WTC11 (cell line): ENCODE measurements around the gene ID2. TPM values are rescaled to one million over a fixed set of nuclear protein-coding genes. Genes with fewer than 3 reads are reported as not detected.

Experiments used
- ATAC-seq: fragments of 200-7000 bp; cut with Tn5 transposase; 2 replicates; pipeline ENCODE4 v1.10.0; 2021; ENCODE audit warnings: mild to moderate bottlenecking, moderate library complexity
- CTCF ChIA-PET: fragments of 300-600 bp; sonication (Branson Sonifier 250); formaldehyde crosslinking; loops from one replicate; lab custom pipeline; 2021; ENCODE audit warnings: antibody characterized with exemption; lab: Charles Lee
- POLR2A ChIA-PET: fragments of 350-600 bp; sonication (Branson Sonifier 250); formaldehyde crosslinking; loops from one replicate; lab custom pipeline; 2021; ENCODE audit warnings: antibody characterized with exemption; lab: Charles Lee
- DNase-seq: peaks from one replicate; pipeline ENCODE4 v3.0.0; 2021; ENCODE audit warnings: low spot score
- H3K27ac Mint-ChIP-seq: 2 replicates; pipeline ENCODE4 v1.8.0; 2021; ENCODE audit warnings: mixed read lengths
- H3K27me3 Mint-ChIP-seq: 2 replicates; pipeline ENCODE4 v1.8.0; 2021; ENCODE audit warnings: low read depth, mild to moderate bottlenecking, moderate library complexity, mixed read lengths
- H3K36me3 Mint-ChIP-seq: 2 replicates; pipeline ENCODE4 v1.8.0; 2021; ENCODE audit warnings: mixed read lengths
- H3K4me1 Mint-ChIP-seq: 2 replicates; pipeline ENCODE4 v1.8.0; 2022; ENCODE audit warnings: mixed read lengths
- H3K4me3 Mint-ChIP-seq: 2 replicates; pipeline ENCODE4 v1.8.0; 2021; ENCODE audit warnings: mild to moderate bottlenecking, moderate library complexity, mixed read lengths
- H3K9me3 Mint-ChIP-seq: 2 replicates; pipeline ENCODE4 v1.8.0; 2021; ENCODE audit warnings: mixed read lengths
- CREM ChIP-seq: sonication (generic); formaldehyde crosslinking; IDR thresholded peaks from 2 replicates; pipeline ENCODE4 v1.8.1; 2022; ENCODE audit warnings: mild to moderate bottlenecking, missing genetic modification reagents, moderate library complexity
- FOXP1 ChIP-seq: sonication (generic); formaldehyde crosslinking; IDR thresholded peaks from 2 replicates; pipeline ENCODE4 v1.8.0; 2022; ENCODE audit warnings: missing genetic modification reagents, mild to moderate bottlenecking, moderate library complexity, borderline replicate concordance
- GABPB1 ChIP-seq: sonication (generic); formaldehyde crosslinking; IDR thresholded peaks from 2 replicates; pipeline ENCODE4 v1.8.1; 2023; ENCODE audit warnings: mild to moderate bottlenecking, missing genetic modification reagents
- IRF2 ChIP-seq: sonication (generic); formaldehyde crosslinking; IDR thresholded peaks from 2 replicates; pipeline ENCODE4 v1.8.0; 2022; ENCODE audit warnings: low read depth, missing genetic modification reagents, borderline replicate concordance
- NR3C1 ChIP-seq: sonication (generic); formaldehyde crosslinking; conservative IDR thresholded peaks from 2 replicates; pipeline ENCODE4 v1.8.1; 2023; ENCODE audit warnings: low read depth, mild to moderate bottlenecking, missing genetic modification reagents
- SOX15 ChIP-seq: fragments of 250-450 bp; sonication (Bioruptor Pico); IDR thresholded peaks from 2 replicates; pipeline ENCODE4 v1.9.0; 2021; ENCODE audit warnings: mild to moderate bottlenecking
- SP1 ChIP-seq: sonication (generic); formaldehyde crosslinking; conservative IDR thresholded peaks from 2 replicates; pipeline ENCODE4 v1.8.1; 2022; ENCODE audit warnings: missing genetic modification reagents
- TEAD1 ChIP-seq: sonication (generic); formaldehyde crosslinking; IDR thresholded peaks from 2 replicates; pipeline ENCODE4 v1.8.0; 2022; ENCODE audit warnings: mild to moderate bottlenecking, missing genetic modification reagents
- TEAD4 ChIP-seq: sonication (generic); formaldehyde crosslinking; IDR thresholded peaks from 2 replicates; pipeline ENCODE4 v1.8.0; 2022; ENCODE audit warnings: mild to moderate bottlenecking, missing genetic modification reagents
- total RNA-seq: library from RNA; stranded (reverse); gene quantifications from 3 replicates; pipeline ENCODE4 v1.2.3, GENCODE V29; 2021
- TF ChIP-seq, protein P1 (sequence below): sonication (generic); formaldehyde crosslinking; IDR thresholded peaks from 2 replicates; pipeline ENCODE4 v1.8.0; 2022; ENCODE audit warnings: mild to moderate bottlenecking, missing genetic modification reagents
- TF ChIP-seq, protein P2 (sequence below): sonication (generic); formaldehyde crosslinking; IDR thresholded peaks from 2 replicates; pipeline ENCODE4 v1.8.1; 2022; ENCODE audit warnings: mild to moderate bottlenecking, moderate library complexity, missing genetic modification reagents
- TF ChIP-seq, protein P3 (sequence below): sonication (generic); formaldehyde crosslinking; IDR thresholded peaks from 2 replicates; pipeline ENCODE4 v1.8.1; 2022; ENCODE audit warnings: mild to moderate bottlenecking, missing genetic modification reagents, moderate library complexity, borderline replicate concordance
- TF ChIP-seq, protein P4 (sequence below): sonication (generic); formaldehyde crosslinking; IDR thresholded peaks from 2 replicates; pipeline ENCODE4 v1.8.1; 2023; ENCODE audit warnings: mild to moderate bottlenecking, missing genetic modification reagents
- TF ChIP-seq, protein P5 (sequence below): sonication (generic); formaldehyde crosslinking; IDR thresholded peaks from 2 replicates; pipeline ENCODE4 v1.8.1; 2022; ENCODE audit warnings: low read depth, missing genetic modification reagents, borderline replicate concordance
- TF ChIP-seq, protein P6 (sequence below): fragments of 250-450 bp; sonication (Bioruptor Pico); IDR thresholded peaks from 2 replicates; pipeline ENCODE4 v2.1.2; 2022; ENCODE audit warnings: mild to moderate bottlenecking, moderate library complexity
- TF ChIP-seq, protein P7 (sequence below): fragments of 250-450 bp; sonication (Bioruptor Pico); IDR thresholded peaks from 2 replicates; pipeline ENCODE4 v1.9.0; 2021; ENCODE audit warnings: mild to moderate bottlenecking
- TF ChIP-seq, protein P8 (sequence below): fragments of 200-600 bp; IDR thresholded peaks from 2 replicates; pipeline ENCODE4 v1.8.0; 2022; ENCODE audit warnings: antibody characterized with exemption
- TF ChIP-seq, protein P9 (sequence below): sonication (generic); formaldehyde crosslinking; conservative IDR thresholded peaks from 2 replicates; pipeline ENCODE4 v1.8.1; 2023; ENCODE audit warnings: mild to moderate bottlenecking, low read depth, missing genetic modification reagents, moderate library complexity

Gene ID2
- total RNA-seq, 1 experiment from 2014 or later: 38.6 TPM

DNA sequence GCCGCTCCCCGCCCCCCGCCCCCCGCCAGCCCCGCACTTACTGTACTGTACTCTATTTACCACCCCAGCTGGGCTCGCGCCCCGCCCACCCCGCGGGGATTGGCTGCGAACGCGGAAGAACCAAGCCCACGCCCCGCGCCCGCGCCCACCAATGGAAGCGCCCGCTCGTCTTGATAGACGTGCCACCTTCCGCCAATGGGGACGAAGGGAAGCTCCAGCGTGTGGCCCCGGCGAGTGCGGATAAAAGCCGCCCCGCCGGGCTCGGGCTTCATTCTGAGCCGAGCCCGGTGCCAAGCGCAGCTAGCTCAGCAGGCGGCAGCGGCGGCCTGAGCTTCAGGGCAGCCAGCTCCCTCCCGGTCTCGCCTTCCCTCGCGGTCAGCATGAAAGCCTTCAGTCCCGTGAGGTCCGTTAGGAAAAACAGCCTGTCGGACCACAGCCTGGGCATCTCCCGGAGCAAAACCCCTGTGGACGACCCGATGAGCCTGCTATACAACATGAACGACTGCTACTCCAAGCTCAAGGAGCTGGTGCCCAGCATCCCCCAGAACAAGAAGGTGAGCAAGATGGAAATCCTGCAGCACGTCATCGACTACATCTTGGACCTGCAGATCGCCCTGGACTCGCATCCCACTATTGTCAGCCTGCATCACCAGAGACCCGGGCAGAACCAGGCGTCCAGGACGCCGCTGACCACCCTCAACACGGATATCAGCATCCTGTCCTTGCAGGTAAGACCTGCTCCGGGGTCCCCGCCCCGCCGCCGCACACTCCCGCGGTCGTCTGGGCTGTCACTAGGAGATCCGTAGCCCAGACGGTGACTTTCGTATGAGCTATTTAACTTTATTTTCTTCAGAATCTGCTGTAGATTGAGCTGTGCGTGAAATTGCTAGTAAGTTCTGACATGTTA is at the start of gene ID2 (continued):
- TF ChIP-seq GABPB1 (peak; percentile 73), CREM (CRISPR knock-in tag) (0 out of 2 replicates have a peak, but pooled peaks have one; percentile 64), FOXP1 (peak; percentile 55; the same call in 1 of the 2 replicates), SP1 (peak; percentile 91), SOX15 (CRISPR knock-in tag) (no peak)
- TF ChIP-seq, protein P1, sequence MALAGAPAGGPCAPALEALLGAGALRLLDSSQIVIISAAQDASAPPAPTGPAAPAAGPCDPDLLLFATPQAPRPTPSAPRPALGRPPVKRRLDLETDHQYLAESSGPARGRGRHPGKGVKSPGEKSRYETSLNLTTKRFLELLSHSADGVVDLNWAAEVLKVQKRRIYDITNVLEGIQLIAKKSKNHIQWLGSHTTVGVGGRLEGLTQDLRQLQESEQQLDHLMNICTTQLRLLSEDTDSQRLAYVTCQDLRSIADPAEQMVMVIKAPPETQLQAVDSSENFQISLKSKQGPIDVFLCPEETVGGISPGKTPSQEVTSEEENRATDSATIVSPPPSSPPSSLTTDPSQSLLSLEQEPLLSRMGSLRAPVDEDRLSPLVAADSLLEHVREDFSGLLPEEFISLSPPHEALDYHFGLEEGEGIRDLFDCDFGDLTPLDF (CRISPR knock-in tag): no peak
- TF ChIP-seq, protein P2, sequence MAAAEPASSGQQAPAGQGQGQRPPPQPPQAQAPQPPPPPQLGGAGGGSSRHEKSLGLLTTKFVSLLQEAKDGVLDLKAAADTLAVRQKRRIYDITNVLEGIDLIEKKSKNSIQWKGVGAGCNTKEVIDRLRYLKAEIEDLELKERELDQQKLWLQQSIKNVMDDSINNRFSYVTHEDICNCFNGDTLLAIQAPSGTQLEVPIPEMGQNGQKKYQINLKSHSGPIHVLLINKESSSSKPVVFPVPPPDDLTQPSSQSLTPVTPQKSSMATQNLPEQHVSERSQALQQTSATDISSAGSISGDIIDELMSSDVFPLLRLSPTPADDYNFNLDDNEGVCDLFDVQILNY (CRISPR knock-in tag): peak; percentile 71; the same call in 1 of the 2 replicates
- TF ChIP-seq, protein P3, sequence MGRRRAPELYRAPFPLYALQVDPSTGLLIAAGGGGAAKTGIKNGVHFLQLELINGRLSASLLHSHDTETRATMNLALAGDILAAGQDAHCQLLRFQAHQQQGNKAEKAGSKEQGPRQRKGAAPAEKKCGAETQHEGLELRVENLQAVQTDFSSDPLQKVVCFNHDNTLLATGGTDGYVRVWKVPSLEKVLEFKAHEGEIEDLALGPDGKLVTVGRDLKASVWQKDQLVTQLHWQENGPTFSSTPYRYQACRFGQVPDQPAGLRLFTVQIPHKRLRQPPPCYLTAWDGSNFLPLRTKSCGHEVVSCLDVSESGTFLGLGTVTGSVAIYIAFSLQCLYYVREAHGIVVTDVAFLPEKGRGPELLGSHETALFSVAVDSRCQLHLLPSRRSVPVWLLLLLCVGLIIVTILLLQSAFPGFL (CRISPR knock-in tag): 0 out of 2 replicates have a peak, but pooled peaks have one; percentile 53

DNA sequence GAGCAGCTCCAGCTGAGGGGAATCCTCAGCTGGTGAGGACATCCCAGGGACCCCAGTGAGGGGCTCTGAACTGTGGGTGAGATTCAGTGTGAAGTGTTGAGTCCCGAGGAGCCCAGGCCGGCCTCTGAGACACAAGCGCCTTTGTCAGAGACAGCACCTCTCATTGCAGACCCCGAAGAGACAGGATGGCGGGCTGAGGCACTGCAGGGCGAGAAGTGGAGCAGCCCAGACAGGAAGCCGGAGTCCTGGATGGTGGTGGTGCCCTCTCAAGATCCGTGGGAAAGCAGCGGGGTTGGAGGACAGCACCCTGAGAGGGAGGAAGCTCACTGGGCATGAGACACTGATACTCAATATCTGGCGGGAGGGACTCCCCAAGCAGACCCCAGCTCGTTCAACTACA is 49.1 kb upstream of the ID2 start:
- H3K4me1 Mint-ChIP-seq: peaks cover 26% of the 10 kb centered on the region
- DNase-seq (no peak), ATAC-seq (no peak)
- H3K4me3 Mint-ChIP-seq: no peak overlapping the region
- TF ChIP-seq NR3C1 (CRISPR knock-in tag): no peak
- TF ChIP-seq TEAD1: no peak
- TF ChIP-seq TEAD4 (CRISPR knock-in tag): no peak
- no peak for TF ChIP-seq IRF2 (CRISPR knock-in tag)
- TF ChIP-seq, protein P4, sequence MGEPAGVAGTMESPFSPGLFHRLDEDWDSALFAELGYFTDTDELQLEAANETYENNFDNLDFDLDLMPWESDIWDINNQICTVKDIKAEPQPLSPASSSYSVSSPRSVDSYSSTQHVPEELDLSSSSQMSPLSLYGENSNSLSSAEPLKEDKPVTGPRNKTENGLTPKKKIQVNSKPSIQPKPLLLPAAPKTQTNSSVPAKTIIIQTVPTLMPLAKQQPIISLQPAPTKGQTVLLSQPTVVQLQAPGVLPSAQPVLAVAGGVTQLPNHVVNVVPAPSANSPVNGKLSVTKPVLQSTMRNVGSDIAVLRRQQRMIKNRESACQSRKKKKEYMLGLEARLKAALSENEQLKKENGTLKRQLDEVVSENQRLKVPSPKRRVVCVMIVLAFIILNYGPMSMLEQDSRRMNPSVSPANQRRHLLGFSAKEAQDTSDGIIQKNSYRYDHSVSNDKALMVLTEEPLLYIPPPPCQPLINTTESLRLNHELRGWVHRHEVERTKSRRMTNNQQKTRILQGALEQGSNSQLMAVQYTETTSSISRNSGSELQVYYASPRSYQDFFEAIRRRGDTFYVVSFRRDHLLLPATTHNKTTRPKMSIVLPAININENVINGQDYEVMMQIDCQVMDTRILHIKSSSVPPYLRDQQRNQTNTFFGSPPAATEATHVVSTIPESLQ (CRISPR knock-in tag): no peak
- TF ChIP-seq, protein P5, sequence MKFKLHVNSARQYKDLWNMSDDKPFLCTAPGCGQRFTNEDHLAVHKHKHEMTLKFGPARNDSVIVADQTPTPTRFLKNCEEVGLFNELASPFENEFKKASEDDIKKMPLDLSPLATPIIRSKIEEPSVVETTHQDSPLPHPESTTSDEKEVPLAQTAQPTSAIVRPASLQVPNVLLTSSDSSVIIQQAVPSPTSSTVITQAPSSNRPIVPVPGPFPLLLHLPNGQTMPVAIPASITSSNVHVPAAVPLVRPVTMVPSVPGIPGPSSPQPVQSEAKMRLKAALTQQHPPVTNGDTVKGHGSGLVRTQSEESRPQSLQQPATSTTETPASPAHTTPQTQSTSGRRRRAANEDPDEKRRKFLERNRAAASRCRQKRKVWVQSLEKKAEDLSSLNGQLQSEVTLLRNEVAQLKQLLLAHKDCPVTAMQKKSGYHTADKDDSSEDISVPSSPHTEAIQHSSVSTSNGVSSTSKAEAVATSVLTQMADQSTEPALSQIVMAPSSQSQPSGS (CRISPR knock-in tag): no peak
- TF ChIP-seq FOXP1: no peak
- TF ChIP-seq, protein P6, sequence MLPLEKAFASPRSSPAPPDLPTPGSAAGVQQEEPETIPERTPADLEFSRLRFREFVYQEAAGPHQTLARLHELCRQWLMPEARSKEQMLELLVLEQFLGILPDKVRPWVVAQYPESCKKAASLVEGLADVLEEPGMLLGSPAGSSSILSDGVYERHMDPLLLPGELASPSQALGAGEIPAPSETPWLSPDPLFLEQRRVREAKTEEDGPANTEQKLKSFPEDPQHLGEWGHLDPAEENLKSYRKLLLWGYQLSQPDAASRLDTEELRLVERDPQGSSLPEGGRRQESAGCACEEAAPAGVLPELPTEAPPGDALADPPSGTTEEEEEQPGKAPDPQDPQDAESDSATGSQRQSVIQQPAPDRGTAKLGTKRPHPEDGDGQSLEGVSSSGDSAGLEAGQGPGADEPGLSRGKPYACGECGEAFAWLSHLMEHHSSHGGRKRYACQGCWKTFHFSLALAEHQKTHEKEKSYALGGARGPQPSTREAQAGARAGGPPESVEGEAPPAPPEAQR (CRISPR knock-in tag): no peak
- TF ChIP-seq, protein P7, sequence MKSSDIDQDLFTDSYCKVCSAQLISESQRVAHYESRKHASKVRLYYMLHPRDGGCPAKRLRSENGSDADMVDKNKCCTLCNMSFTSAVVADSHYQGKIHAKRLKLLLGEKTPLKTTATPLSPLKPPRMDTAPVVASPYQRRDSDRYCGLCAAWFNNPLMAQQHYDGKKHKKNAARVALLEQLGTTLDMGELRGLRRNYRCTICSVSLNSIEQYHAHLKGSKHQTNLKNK (CRISPR knock-in tag): no peak
- TF ChIP-seq, protein P8, sequence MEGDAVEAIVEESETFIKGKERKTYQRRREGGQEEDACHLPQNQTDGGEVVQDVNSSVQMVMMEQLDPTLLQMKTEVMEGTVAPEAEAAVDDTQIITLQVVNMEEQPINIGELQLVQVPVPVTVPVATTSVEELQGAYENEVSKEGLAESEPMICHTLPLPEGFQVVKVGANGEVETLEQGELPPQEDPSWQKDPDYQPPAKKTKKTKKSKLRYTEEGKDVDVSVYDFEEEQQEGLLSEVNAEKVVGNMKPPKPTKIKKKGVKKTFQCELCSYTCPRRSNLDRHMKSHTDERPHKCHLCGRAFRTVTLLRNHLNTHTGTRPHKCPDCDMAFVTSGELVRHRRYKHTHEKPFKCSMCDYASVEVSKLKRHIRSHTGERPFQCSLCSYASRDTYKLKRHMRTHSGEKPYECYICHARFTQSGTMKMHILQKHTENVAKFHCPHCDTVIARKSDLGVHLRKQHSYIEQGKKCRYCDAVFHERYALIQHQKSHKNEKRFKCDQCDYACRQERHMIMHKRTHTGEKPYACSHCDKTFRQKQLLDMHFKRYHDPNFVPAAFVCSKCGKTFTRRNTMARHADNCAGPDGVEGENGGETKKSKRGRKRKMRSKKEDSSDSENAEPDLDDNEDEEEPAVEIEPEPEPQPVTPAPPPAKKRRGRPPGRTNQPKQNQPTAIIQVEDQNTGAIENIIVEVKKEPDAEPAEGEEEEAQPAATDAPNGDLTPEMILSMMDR: no peak
- TF ChIP-seq, protein P9, sequence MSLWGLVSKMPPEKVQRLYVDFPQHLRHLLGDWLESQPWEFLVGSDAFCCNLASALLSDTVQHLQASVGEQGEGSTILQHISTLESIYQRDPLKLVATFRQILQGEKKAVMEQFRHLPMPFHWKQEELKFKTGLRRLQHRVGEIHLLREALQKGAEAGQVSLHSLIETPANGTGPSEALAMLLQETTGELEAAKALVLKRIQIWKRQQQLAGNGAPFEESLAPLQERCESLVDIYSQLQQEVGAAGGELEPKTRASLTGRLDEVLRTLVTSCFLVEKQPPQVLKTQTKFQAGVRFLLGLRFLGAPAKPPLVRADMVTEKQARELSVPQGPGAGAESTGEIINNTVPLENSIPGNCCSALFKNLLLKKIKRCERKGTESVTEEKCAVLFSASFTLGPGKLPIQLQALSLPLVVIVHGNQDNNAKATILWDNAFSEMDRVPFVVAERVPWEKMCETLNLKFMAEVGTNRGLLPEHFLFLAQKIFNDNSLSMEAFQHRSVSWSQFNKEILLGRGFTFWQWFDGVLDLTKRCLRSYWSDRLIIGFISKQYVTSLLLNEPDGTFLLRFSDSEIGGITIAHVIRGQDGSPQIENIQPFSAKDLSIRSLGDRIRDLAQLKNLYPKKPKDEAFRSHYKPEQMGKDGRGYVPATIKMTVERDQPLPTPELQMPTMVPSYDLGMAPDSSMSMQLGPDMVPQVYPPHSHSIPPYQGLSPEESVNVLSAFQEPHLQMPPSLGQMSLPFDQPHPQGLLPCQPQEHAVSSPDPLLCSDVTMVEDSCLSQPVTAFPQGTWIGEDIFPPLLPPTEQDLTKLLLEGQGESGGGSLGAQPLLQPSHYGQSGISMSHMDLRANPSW: no peak
- ChIA-PET POLR2A (no interaction called here), CTCF (no interaction called here)
- peaks cover 3% of the 10 kb centered on the region for H3K27me3 Mint-ChIP-seq
- no peak overlapping the region for H3K27ac Mint-ChIP-seq
- no peaks in the 10 kb centered on the region for H3K36me3 Mint-ChIP-seq
- H3K9me3 Mint-ChIP-seq: no peaks in the 10 kb centered on the region
